Parathyroid adenoma (tissue), 2 donors: Measurements from ENCODE around the gene CDH19.

Source experiments
- H2AFZ ChIP-seq: fragments of 300-600 bp; sonication (generic); one replicate; pipeline ENCODE4 v1.7.0; 2017; ENCODE audit warnings: antibody characterized with exemption, mild to moderate bottlenecking
- H3K27ac ChIP-seq: fragments of 300-600 bp; sonication (generic); one replicate; pipeline ENCODE4 v1.7.0; 2017
- H3K27me3 ChIP-seq: fragments of 300-600 bp; sonication (generic); one replicate; pipeline ENCODE4 v1.7.0; 2017; ENCODE audit warnings: low read length; ENCODE audit not compliant: control insufficient read depth, insufficient read depth
- H3K36me3 ChIP-seq: fragments of 300-600 bp; sonication (generic); one replicate; pipeline ENCODE4 v1.7.0; 2017; ENCODE audit warnings: low read length; ENCODE audit not compliant: control insufficient read depth, insufficient read depth
- H3K4me1 ChIP-seq: fragments of 300-600 bp; sonication (generic); one replicate; pipeline ENCODE4 v1.7.0; 2017; ENCODE audit warnings: control low read depth
- H3K4me2 ChIP-seq: fragments of 300-600 bp; sonication (generic); one replicate; pipeline ENCODE4 v1.7.0; 2017; ENCODE audit warnings: low read length
- H3K4me3 ChIP-seq: fragments of 300-600 bp; sonication (generic); one replicate; pipeline ENCODE4 v1.7.0; 2017; ENCODE audit warnings: low read depth, low read length
- H3K79me2 ChIP-seq: fragments of 300-600 bp; sonication (generic); one replicate; pipeline ENCODE4 v1.7.0; 2017; ENCODE audit warnings: control low read depth
- H3K9ac ChIP-seq: fragments of 300-600 bp; sonication (generic); one replicate; pipeline ENCODE4 v1.7.0; 2017; ENCODE audit warnings: mild to moderate bottlenecking
- H3K9me3 ChIP-seq: fragments of 300-600 bp; sonication (generic); one replicate; pipeline ENCODE4 v1.7.0; 2017; ENCODE audit warnings: low read length; ENCODE audit not compliant: control insufficient read depth
- TF ChIP-seq, protein P1 (sequence below): fragments of 300-600 bp; sonication (generic); IDR thresholded peaks from one replicate; pipeline ENCODE4 v1.7.0; 2017; ENCODE audit warnings: antibody characterized with exemption, mild to moderate bottlenecking
- donor health status: primary hyperparathyroidism.

CDH19 gene

DNA sequence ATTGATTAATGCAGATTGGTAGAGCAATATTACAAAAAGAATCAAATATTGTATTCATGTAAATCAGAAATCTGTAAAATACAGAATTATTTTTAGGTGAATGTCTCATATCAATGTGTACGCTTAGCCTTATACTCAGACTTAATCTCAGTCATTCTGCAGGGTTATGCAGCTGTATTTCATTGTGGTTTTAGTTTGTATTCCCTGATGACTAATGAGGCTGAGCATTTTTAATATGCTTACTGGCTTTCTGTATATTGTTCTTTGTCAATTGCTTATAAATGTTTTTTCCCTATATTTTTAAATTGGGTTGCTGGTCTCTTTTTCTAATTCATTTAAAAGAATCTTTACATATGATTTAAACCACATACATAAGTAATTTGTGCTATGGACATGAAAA, 50.1 kb downstream of the CDH19 start:
- TF ChIP-seq, protein P1, sequence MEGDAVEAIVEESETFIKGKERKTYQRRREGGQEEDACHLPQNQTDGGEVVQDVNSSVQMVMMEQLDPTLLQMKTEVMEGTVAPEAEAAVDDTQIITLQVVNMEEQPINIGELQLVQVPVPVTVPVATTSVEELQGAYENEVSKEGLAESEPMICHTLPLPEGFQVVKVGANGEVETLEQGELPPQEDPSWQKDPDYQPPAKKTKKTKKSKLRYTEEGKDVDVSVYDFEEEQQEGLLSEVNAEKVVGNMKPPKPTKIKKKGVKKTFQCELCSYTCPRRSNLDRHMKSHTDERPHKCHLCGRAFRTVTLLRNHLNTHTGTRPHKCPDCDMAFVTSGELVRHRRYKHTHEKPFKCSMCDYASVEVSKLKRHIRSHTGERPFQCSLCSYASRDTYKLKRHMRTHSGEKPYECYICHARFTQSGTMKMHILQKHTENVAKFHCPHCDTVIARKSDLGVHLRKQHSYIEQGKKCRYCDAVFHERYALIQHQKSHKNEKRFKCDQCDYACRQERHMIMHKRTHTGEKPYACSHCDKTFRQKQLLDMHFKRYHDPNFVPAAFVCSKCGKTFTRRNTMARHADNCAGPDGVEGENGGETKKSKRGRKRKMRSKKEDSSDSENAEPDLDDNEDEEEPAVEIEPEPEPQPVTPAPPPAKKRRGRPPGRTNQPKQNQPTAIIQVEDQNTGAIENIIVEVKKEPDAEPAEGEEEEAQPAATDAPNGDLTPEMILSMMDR, result no peak
- Histone ChIP-seq H3K4me1 (no peaks in the 10 kb centered on the region), H3K4me3 (no peak overlapping the region), H3K9me3 (no peaks in the 10 kb centered on the region), H3K27me3 (no peaks in the 10 kb centered on the region), H3K27ac (no peak overlapping the region), H2AFZ (no peak overlapping the region), H3K79me2 (no peaks in the 10 kb centered on the region), H3K9ac (no peak overlapping the region), H3K36me3 (no peaks in the 10 kb centered on the region), H3K4me2 (no peak overlapping the region)

DNA sequence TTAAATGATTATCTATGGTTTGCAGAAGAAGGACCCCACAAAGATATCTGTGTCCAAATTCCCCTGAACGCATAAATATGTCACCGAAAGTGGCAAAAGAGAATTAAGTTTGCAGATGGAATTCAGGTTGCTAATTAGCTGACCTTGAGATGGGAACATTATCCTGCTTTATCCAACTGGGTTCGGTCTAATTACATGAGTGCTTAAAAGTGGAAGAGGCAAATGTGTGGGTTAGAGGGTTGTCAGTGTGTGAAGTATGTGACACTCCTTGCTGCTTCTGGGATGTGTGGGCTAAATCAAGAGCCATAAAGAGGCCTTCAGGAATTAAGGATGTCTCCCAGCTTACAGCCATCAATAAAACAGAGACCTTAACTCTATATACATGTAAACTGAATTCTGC, 53.5 kb downstream of the CDH19 start:
- Histone ChIP-seq H3K9ac (no peak overlapping the region), H3K79me2 (no peaks in the 10 kb centered on the region), H3K27me3 (no peaks in the 10 kb centered on the region), H3K4me1 (no peaks in the 10 kb centered on the region), H3K27ac (no peak overlapping the region), H3K36me3 (no peaks in the 10 kb centered on the region), H3K9me3 (no peaks in the 10 kb centered on the region), H3K4me2 (no peak overlapping the region), H3K4me3 (no peak overlapping the region), H2AFZ (no peak overlapping the region)
- TF ChIP-seq, protein P1, result no peak

DNA sequence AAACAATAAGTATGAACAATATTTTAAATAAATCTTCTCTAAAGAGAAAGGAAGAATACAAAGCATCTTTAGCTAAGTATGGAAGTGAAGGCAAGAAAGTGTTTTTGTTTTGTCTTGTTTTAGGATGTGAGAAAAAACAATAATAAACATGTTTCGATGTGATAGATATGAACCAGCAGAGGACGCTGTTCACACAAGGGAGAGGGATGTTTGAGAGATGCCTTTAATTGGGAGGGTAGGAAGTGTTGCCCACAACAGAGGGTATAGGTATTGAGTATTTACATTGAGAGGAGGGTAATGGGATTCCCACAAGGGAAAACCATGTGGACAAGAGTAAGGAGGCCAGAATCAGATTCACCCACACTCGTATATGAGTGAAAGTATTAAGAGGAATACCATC, 55.1 kb downstream of the CDH19 start:
- no peaks in the 10 kb centered on the region for H3K27me3 ChIP-seq
- no peak overlapping the region for H3K4me2 ChIP-seq
- H3K4me3 ChIP-seq, result no peak overlapping the region
- H3K4me1 ChIP-seq, result no peaks in the 10 kb centered on the region
- no peak overlapping the region for H3K27ac ChIP-seq
- H3K9me3 ChIP-seq, result no peaks in the 10 kb centered on the region
- TF ChIP-seq, protein P1, result no peak
- no peak overlapping the region for H2AFZ ChIP-seq
- H3K79me2 ChIP-seq, result no peaks in the 10 kb centered on the region
- no peaks in the 10 kb centered on the region for H3K36me3 ChIP-seq
- no peak overlapping the region for H3K9ac ChIP-seq

DNA sequence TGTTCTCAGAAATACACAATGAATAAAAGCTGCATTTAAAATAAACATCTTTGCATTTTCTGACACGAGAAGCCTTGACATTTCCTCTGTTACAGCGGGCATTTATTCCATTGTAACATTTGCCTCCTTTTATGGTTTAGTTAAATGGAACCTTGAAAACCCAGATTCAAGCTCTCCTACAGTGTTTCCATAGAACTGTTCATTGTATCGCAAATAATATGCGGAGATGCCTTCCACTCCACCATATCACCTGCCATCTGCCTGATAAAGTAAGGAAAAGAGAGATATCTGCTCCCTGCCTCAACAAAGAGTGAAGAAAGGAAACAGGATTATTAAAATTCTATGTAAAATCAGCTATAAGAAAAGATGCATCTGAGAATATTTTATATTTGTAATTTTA, 69.8 kb downstream of the CDH19 start:
- Histone ChIP-seq H3K36me3 (no peaks in the 10 kb centered on the region), H3K9ac (no peak overlapping the region), H3K4me2 (no peak overlapping the region), H2AFZ (no peak overlapping the region), H3K9me3 (no peaks in the 10 kb centered on the region), H3K4me1 (no peaks in the 10 kb centered on the region), H3K4me3 (no peak overlapping the region), H3K27me3 (no peaks in the 10 kb centered on the region), H3K79me2 (no peaks in the 10 kb centered on the region), H3K27ac (no peak overlapping the region)
- TF ChIP-seq, protein P1, result no peak

DNA sequence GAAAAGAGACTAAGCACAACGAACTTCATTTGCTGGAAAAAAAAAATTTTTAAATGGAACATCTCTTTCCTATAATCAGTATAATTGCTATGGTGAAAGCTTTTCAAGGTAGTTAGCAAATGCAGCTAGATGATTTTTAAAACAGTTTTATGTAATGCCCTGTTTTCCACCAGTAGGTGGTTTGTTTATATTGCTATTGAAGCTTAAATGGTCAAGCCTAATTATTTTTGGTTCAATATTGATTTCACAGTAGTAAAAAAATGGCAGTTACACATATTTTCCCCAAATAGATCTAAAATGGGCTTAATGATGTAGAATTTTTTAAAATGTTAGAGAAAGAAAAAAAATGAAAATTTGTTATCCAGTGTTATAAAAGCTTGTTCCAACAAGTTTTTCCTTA, 70.2 kb downstream of the CDH19 start:
- TF ChIP-seq, protein P1, result no peak
- Histone ChIP-seq H3K27me3 (no peaks in the 10 kb centered on the region), H3K9ac (no peak overlapping the region), H3K36me3 (no peaks in the 10 kb centered on the region), H3K4me3 (no peak overlapping the region), H3K27ac (no peak overlapping the region), H3K79me2 (no peaks in the 10 kb centered on the region), H2AFZ (no peak overlapping the region), H3K4me2 (no peak overlapping the region), H3K4me1 (no peaks in the 10 kb centered on the region), H3K9me3 (no peaks in the 10 kb centered on the region)
